Progenitor cell of endocrine pancreas (in vitro differentiated cells): ENCODE data around the gene LCN2. TPM values are rescaled to one million over a fixed set of nuclear protein-coding genes. Genes with fewer than 3 reads are reported as not detected.

Experiments
- DNase-seq: peaks from one replicate; pipeline ENCODE4 v3.0.0; 2021; ENCODE audit warnings: low spot score; ENCODE audit not compliant: unreplicated experiment
- H3K27ac Mint-ChIP-seq: 2 replicates; pipeline ENCODE4 v1.8.0; 2021; ENCODE audit warnings: mild to moderate bottlenecking, moderate library complexity, mixed read lengths
- H3K27me3 Mint-ChIP-seq: 2 replicates; pipeline ENCODE4 v1.8.0; 2021; ENCODE audit warnings: mixed read lengths
- H3K36me3 Mint-ChIP-seq: 2 replicates; pipeline ENCODE4 v1.8.0; 2022; ENCODE audit warnings: mixed read lengths; ENCODE audit not compliant: insufficient read depth
- H3K4me1 Mint-ChIP-seq: 2 replicates; pipeline ENCODE4 v1.8.0; 2021; ENCODE audit warnings: low read depth, mixed read lengths
- H3K4me3 Mint-ChIP-seq: 2 replicates; pipeline ENCODE4 v1.8.0; 2021; ENCODE audit warnings: low read depth, mild to moderate bottlenecking, moderate library complexity, mixed read lengths
- H3K9me3 Mint-ChIP-seq: 2 replicates; pipeline ENCODE4 v1.8.0; 2021; ENCODE audit warnings: low read depth, mixed read lengths
- total RNA-seq: library from RNA; stranded (reverse); gene quantifications from 2 replicates; pipeline ENCODE4 v1.2.1, GENCODE V29; 2021
- TF ChIP-seq, protein P1 (sequence below): fragments of 200-600 bp; sonication (generic); IDR thresholded peaks from one replicate; pipeline ENCODE4 v1.5.0; 2021; ENCODE audit warnings: antibody characterized with exemption, mild to moderate bottlenecking; ENCODE audit not compliant: unreplicated experiment

The LCN2 gene
- total RNA-seq, 1 donor from 2014 or later, result not detected

DNA sequence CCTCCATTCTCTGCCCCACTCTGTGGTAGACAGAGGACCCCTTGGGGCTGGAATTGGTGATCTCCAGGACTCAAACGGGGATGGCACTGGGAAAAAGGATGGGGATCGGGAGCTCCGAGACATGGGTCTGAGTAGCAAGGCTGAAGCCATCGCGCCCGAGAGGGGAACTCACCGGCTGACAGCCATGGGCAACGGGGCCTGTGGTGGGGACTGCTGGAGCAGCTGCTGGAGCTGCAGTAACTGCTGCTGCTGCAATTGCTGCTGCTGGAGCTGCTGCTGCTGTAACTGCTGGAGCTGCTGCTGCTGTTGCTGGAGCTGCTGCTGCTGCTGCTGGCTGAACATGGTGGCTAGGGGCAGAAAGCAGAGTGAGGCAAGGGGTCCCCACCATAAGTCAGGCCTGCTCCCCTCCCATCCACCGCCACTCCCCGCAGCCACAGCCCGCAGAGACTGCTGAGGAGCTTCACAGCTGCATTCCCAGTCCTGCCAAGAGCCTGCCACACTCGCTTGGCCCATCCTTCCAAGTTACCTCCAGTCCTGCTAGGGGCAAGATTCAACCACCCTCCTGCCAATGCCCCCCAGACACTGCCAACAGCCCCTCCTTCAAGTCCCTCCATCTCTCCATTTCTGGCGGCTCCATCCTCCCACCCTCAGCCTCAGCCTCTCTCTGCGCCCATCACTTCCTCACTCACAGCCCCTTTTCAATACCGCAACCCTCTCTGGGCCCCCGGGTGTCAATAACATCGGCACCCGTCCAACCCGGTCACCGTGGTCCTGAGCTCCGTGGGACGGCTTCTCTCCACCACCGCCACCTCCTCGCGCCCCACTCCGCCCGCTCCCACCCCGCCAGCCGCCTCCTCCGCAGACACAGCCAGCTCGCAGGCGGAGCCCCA lies 41.5 kb downstream of the LCN2 start:
- peak overlapping the region; percentile 92 for H3K27ac Mint-ChIP-seq
- no peak for DNase-seq
- TF ChIP-seq, protein P1, sequence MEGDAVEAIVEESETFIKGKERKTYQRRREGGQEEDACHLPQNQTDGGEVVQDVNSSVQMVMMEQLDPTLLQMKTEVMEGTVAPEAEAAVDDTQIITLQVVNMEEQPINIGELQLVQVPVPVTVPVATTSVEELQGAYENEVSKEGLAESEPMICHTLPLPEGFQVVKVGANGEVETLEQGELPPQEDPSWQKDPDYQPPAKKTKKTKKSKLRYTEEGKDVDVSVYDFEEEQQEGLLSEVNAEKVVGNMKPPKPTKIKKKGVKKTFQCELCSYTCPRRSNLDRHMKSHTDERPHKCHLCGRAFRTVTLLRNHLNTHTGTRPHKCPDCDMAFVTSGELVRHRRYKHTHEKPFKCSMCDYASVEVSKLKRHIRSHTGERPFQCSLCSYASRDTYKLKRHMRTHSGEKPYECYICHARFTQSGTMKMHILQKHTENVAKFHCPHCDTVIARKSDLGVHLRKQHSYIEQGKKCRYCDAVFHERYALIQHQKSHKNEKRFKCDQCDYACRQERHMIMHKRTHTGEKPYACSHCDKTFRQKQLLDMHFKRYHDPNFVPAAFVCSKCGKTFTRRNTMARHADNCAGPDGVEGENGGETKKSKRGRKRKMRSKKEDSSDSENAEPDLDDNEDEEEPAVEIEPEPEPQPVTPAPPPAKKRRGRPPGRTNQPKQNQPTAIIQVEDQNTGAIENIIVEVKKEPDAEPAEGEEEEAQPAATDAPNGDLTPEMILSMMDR, result no peak
- peaks cover 13% of the 10 kb centered on the region for H3K36me3 Mint-ChIP-seq
- peak overlapping the region; percentile 96 for H3K4me3 Mint-ChIP-seq
- H3K27me3 Mint-ChIP-seq, result no peaks in the 10 kb centered on the region
- peaks cover 6% of the 10 kb centered on the region for H3K4me1 Mint-ChIP-seq
- H3K9me3 Mint-ChIP-seq, result no peaks in the 10 kb centered on the region

DNA sequence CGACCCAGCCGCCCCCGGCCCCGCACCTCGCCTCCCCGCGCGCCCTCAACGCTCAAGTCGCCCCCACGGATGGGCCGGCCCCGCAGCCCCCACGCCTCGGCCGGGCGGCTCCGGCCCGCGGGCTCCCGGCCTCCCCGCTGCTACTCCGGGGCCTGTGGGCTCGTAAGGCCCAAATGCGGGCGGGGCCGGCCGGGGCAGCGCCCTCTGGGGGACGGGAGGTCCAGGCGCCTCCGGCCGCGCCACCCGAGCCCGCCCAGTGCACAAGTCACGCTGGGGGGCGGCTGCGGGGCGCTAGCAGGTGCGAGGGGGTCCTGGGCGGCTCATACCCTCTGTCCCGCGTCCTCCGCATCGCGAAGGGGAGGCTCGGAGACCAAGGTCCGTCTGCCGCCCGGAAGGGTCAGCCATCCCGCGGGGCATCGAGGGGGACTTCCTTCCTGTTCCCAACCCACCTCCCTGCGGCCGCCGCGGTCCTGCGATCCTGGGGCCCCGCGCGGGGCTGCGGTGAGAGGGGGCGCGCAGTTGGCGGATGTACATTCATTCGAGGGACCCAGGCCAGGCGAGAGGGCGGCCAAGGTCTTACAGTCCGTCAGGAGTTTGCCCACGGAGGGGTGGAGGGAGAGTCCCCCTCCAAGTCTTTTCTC lies 42.3 kb downstream of the LCN2 start, which contains the start of gene CIZ1:
TSS of gene CIZ1 (minus strand) at position 167 of the 641 bp plus-strand sequence. CDS start 715 bp downstream, outside the sequence.
- DNase-seq, result peak; percentile 75
- Mint-ChIP-seq H3K9me3 (no peaks in the 10 kb centered on the region), H3K27ac (peak within 1 kb of the TSS; percentile 98), H3K36me3 (peaks cover 11% of the 10 kb centered on the region), H3K27me3 (no peaks in the 10 kb centered on the region), H3K4me3 (peak within 1 kb of the TSS; percentile 96), H3K4me1 (peaks cover 6% of the 10 kb centered on the region)
- TF ChIP-seq, protein P1, result peak; percentile 90

- Mint-ChIP-seq H3K9me3 (no peaks in the 10 kb centered on the region), H3K4me1 (peaks cover 6% of the 10 kb centered on the region), H3K36me3 (peaks cover 8% of the 10 kb centered on the region), H3K27ac (peak overlapping the region; percentile 67), H3K27me3 (no peaks in the 10 kb centered on the region), H3K4me3 (peak overlapping the region; percentile 45)
- TF ChIP-seq, protein P1, result no peak
- no peak for DNase-seq
Observed at GRCh38 chr9:128192601-128193371, 43.5 kb downstream of the LCN2 start.

- H3K4me1 Mint-ChIP-seq, result peaks cover 6% of the 10 kb centered on the region
- H3K4me3 Mint-ChIP-seq, result no peak overlapping the region
- H3K9me3 Mint-ChIP-seq, result no peaks in the 10 kb centered on the region
- no peaks in the 10 kb centered on the region for H3K27me3 Mint-ChIP-seq
- no peak overlapping the region for H3K27ac Mint-ChIP-seq
- no peak for DNase-seq
- TF ChIP-seq, protein P1, result no peak
- peaks cover 4% of the 10 kb centered on the region for H3K36me3 Mint-ChIP-seq
Observed at GRCh38 chr9:128193469-128194096, 44.3 kb downstream of the LCN2 start.
